GM19328 (cell line): Measurements from ENCODE around the gene TRIM33.
"Not testable (repeated sequence)": the region's sequence is repeated elsewhere in the genome, so short reads cannot be mapped to it uniquely, and the experiment has no call there.

Experiments used
- ATAC-seq: cut with Tn5 transposase; IDR thresholded peaks from one replicate; pipeline ENCODE4 v1.9.1; 2021; ENCODE audit warnings: mild to moderate bottlenecking, moderate library complexity; ENCODE audit not compliant: unreplicated experiment

The TRIM33 gene

GRCh38 chr1:114467491-114467890, 43.5 kb downstream of the TRIM33 start:
- no peak for ATAC-seq

- ATAC-seq: no peak
Observed at GRCh38 chr1:114466334-114467014, 44.5 kb downstream of the TRIM33 start.

GRCh38 chr1:114462963-114463362, 48.0 kb downstream of the TRIM33 start:
- ATAC-seq: no peak

- ATAC-seq: no peak
Observed at GRCh38 chr1:114462341-114462740, 48.7 kb downstream of the TRIM33 start.

GRCh38 chr1:114458237-114458777, 52.7 kb downstream of the TRIM33 start:
- ATAC-seq: no peak

GRCh38 chr1:114457675-114458236, 53.2 kb downstream of the TRIM33 start:
- no peak for ATAC-seq

- ATAC-seq: no peak
Observed at GRCh38 chr1:114456586-114456985, 54.4 kb downstream of the TRIM33 start.

- no peak for ATAC-seq
Observed at GRCh38 chr1:114455102-114455785, 55.8 kb downstream of the TRIM33 start.

- ATAC-seq: no peak
Observed at GRCh38 chr1:114454539-114454938, 56.5 kb downstream of the TRIM33 start.

GRCh38 chr1:114453361-114453784, 57.6 kb downstream of the TRIM33 start:
- ATAC-seq: no peak

- ATAC-seq: no peak
Observed at GRCh38 chr1:114448370-114449036, 62.5 kb downstream of the TRIM33 start.

- no peak for ATAC-seq
Observed at GRCh38 chr1:114446198-114446597, 64.8 kb downstream of the TRIM33 start.

GRCh38 chr1:114443226-114443625, 67.8 kb downstream of the TRIM33 start:
- ATAC-seq: not testable (repeated sequence)

GRCh38 chr1:114441332-114441731, 69.7 kb downstream of the TRIM33 start:
- ATAC-seq: no peak

GRCh38 chr1:114439369-114439768, 71.6 kb downstream of the TRIM33 start:
- ATAC-seq: no peak

- ATAC-seq: no peak
Observed at GRCh38 chr1:114437812-114438211, 73.2 kb downstream of the TRIM33 start.

GRCh38 chr1:114436799-114437198, 74.2 kb downstream of the TRIM33 start:
- no peak for ATAC-seq

- no peak for ATAC-seq
Observed at GRCh38 chr1:114435088-114435715, 75.8 kb downstream of the TRIM33 start.

GRCh38 chr1:114431026-114431425, 80.0 kb downstream of the TRIM33 start:
- no peak for ATAC-seq

GRCh38 chr1:114428083-114428754, 82.8 kb downstream of the TRIM33 start:
- no peak for ATAC-seq
